ENCODE measurements around the gene SLC9A5.

Gene SLC9A5

DNA sequence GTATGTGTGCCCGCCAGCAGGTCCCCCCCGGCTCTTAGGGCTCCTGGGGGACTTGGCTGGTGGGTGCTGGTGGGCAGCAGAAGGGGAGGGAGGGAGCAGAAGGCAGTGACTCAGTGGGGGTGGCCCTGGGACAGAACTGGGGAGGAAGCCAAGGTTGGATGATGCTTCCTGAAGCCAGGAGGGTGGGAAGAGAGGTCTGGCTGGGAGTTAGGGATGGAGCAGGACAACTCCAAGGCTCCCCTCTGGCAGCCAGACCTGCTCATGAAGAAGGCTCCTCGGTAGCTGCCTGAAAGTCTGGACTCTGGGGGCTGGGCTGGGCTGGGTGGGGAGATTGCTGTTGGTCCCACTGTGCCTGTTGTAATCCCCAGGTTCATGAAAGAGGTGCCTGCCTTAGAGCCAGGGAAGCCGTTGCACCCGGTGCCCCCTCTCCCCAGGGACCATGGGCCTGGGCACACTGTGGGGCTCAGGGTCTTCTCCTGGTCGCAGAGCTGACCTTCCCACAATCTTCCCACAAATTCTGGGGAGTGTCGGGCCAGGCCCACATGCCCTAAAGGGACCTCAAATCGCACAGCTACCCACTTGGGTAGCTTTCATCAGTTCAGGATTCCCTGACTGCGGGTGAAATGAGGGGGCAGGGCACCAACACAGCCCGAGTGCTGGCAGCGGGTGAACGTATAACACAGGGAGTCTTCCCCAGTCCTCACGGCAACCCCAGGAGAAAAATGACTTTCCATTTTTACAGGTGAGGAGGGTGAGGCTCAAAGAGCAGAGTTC, 29.4 kb downstream of the SLC9A5 start:
- H3K36me3 Mint-ChIP-seq, result peaks cover 7% of the 10 kb centered on the region
- no peak for ATAC-seq
- H3K4me1 Mint-ChIP-seq, result peaks cover 10% of the 10 kb centered on the region
- no peaks in the 10 kb centered on the region for H3K27me3 Mint-ChIP-seq
- peak overlapping the region; percentile 70 for H3K4me3 Mint-ChIP-seq
- H3K9me3 Mint-ChIP-seq, result no peaks in the 10 kb centered on the region
- peak overlapping the region; percentile 68 for H3K27ac Mint-ChIP-seq

DNA sequence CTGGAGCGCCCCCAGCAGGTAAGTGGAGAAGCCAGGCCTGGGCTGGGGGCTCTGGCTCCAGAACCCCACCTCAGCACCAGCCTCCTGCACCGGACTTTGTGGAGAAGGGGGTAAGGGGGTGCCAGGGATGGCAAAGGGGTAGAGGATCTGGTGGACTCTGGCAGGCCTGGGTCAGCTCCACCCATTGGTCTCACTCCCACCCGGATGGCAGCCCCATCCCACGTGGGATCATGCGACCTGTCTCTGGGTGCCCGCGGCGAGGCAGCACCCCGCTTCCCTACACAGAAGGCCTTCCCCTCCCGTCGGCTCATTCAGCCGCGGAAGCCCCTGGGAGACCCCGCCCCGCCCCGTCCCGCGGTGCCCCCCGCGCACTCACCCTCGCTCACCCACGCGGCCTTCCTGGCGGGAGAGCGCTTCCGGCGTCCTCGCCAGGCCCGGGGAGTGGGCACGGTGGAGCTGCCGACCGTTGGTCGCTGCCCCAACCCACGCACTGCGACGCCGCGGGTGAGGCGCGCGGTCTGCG, 30.1 kb downstream of the SLC9A5 start:
- peak; percentile 65 for ATAC-seq
- Mint-ChIP-seq H3K9me3 (no peaks in the 10 kb centered on the region), H3K4me1 (peaks cover 10% of the 10 kb centered on the region), H3K4me3 (peak overlapping the region; percentile 70), H3K36me3 (peaks cover 7% of the 10 kb centered on the region), H3K27ac (peak overlapping the region; percentile 68), H3K27me3 (no peaks in the 10 kb centered on the region)

DNA sequence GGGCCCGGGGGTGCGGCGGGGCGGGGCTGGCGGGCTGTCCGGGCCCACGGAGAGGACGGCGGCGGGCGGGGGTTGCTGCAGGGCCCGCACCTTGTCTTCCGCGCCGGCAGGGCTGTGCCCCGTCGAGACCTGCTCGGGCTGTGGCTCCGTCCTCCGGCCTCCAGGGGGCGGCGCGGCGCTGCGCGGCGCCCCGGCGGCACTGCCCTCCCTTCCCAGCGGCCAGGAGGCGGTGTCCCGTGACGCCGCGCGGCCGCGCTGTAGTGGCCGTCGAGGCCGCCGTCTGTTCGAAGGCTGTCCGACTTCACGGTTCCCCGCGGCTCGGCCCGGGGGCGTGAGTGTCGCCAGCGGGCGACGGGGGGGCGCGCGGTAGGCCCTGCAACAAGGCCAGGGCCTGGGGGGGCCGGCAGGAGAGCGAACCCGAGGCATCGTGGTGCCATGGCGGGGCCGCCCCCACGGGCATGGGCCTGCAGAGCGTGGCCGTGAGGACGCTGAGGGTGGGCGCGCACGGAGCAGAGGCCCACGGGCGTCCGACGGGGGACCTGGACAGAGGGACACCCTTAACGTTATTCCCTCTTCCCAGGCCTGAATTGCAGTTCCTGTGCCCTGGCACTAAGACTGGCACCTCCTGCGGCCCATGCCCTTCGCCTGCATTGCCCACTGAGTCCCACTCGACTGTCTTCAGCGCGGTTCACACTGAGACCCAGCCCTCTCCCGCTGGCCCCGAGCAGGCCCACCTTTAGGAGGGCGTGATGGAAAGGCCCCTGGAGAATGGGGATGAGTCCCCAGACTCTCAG, 30.7 kb downstream of the SLC9A5 start, which contains the start of gene PLEKHG4:
Gene PLEKHG4 (plus strand): TSS at position 237 of the 794 bp plus-strand sequence. CDS start 513 bp downstream, at position 750.
- Mint-ChIP-seq H3K36me3 (peaks cover 7% of the 10 kb centered on the region), H3K4me1 (peaks cover 10% of the 10 kb centered on the region), H3K27me3 (no peaks in the 10 kb centered on the region), H3K27ac (peak within 1 kb of the TSS; percentile 68), H3K9me3 (no peaks in the 10 kb centered on the region), H3K4me3 (peak within 1 kb of the TSS; percentile 70)
- ATAC-seq, result peak; percentile 89

DNA sequence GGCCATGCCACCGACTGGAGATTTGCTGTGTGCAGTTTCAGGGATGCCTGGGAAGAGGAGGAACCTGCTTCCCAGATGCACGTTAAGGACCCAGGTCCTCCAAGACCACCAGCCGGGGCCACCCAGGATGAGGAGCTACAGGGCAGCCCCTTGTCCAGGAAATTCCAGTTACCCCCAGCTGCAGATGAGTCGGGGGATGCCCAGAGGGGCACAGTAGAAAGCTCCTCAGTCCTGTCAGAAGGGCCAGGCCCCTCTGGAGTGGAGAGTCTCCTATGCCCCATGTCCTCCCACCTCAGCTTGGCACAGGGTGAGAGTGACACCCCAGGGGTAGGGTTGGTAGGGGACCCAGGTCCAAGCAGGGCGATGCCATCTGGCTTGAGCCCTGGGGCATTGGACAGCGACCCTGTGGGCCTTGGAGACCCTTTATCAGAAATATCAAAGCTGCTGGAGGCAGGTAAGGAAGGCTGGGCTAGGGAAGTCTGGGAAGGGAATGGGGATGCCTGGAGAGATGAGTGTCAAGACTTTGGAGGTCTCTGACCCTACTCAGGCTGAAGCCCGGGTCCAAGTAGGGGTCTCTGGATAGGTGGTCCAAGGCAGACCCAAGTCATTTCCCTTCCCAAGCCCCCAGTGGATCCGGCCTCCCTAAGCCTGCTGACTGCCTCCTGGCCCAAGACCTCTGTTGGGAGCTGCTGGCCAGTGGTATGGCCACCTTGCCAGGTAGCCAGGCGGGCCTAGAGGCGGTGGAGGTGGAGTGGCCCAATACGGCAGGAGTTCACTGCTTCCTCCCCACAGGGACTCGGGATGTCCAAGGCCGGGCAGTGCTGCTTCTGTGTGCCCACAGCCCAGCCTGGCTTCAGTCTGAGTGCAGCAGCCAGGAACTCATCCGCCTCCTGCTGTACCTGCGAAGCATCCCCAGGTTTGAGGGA, 31.6 kb downstream of the SLC9A5 start:
- H3K36me3 Mint-ChIP-seq, result peaks cover 7% of the 10 kb centered on the region
- no peak overlapping the region for H3K27ac Mint-ChIP-seq
- no peak overlapping the region for H3K4me3 Mint-ChIP-seq
- peaks cover 10% of the 10 kb centered on the region for H3K4me1 Mint-ChIP-seq
- no peak for ATAC-seq
- H3K9me3 Mint-ChIP-seq, result no peaks in the 10 kb centered on the region
- no peaks in the 10 kb centered on the region for H3K27me3 Mint-ChIP-seq

DNA sequence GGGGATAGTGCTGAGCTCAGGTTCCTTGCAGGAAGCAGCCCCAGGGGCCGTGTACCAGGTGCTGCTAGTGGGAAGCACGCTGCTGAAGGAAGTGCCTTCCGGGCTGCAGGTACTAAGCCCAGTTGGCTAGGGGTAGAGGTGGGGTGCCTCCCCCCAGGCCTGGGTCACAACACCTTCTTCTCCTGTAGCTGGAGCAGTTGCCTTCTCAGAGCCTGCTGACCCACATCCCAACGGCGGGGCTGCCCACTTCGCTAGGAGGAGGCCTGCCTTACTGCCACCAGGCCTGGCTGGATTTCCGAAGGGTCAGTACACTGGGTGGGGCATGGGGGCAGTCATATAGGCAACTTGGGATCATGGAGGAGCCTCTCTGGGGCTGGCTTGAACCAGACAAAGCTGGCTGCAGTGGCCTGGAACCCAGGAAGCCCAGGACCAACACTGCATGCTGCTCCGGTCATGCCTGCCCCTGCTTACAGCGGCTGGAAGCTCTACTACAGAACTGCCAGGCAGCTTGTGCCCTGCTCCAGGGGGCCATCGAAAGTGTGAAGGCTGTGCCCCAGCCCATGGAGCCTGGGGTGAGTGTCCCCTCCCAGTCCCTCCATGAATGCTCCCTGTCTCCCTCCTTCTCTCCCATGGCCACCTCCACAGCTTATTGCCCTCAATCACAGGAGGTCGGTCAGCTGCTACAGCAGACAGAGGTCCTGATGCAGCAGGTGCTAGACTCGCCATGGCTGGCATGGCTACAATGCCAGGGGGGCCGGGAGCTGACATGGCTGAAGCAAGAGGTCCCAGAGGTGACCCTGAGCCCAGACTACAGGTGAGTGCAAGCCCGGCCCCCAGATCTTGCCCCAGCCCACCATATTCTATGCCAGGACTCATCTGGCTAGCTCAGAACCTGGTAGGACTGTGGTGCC, 33.0 kb downstream of the SLC9A5 start:
- Mint-ChIP-seq H3K27me3 (no peaks in the 10 kb centered on the region), H3K4me3 (no peak overlapping the region), H3K36me3 (peaks cover under 1% of the 10 kb centered on the region), H3K9me3 (no peaks in the 10 kb centered on the region), H3K27ac (no peak overlapping the region), H3K4me1 (peaks cover 10% of the 10 kb centered on the region)
- no peak for ATAC-seq

DNA sequence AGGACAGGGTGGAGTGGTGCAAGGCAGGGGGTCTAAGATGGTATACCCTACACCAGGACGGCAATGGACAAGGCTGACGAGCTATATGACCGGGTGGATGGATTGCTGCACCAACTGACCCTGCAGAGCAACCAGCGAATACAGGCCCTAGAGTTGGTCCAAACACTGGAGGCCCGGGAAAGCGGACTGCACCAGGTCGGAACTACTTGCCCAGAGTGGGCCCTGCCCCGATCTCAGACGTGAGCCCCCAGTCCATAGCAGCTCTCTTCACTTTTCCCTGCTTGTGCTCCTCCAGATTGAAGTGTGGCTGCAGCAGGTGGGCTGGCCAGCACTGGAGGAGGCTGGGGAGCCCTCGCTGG, 33.6 kb downstream of the SLC9A5 start:
- Mint-ChIP-seq H3K27ac (no peak overlapping the region), H3K36me3 (no peaks in the 10 kb centered on the region), H3K27me3 (no peaks in the 10 kb centered on the region), H3K4me3 (no peak overlapping the region), H3K4me1 (peaks cover 10% of the 10 kb centered on the region), H3K9me3 (no peaks in the 10 kb centered on the region)
- no peak for ATAC-seq

DNA sequence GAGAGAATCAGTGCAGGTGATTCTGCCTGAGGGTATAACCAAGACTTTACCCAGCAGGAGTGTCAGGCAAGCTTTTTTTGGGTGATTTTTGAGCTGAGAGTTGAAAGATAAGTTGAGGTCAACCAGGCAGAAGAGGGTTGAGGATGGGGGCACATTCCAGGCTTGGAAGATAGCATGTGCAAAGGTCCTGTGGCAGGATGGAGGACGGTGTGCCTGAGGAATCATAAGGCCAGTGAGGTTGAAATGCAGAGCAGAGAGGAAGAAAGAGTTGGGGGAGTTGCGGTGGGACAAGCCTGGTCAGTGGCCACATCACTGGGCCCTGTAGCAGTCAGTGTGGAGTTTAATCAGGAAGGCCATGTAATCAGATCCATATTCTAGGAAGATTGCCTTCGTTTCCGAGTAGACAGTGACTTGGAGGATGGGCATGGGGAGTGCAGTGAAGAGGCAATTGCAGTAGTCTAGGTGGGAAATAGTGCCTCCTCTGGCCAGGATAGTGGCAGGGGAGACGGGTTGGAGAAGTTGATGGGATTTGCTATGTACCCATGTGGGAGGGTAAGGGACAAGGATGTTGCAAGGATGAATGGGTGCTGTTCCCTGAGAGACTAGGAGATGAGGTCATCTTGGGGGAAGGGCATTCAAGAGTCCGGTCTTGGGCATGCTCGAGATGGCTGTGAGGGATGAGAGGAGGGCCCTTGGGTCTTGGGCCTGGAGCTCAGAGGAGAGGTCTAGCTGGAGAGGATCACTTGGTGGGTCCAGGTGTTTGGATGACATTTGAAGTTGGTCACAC, 34.5 kb downstream of the SLC9A5 start:
- H3K27me3 Mint-ChIP-seq, result no peaks in the 10 kb centered on the region
- no peaks in the 10 kb centered on the region for H3K9me3 Mint-ChIP-seq
- H3K4me3 Mint-ChIP-seq, result no peak overlapping the region
- no peak overlapping the region for H3K27ac Mint-ChIP-seq
- no peak for ATAC-seq
- peaks cover 4% of the 10 kb centered on the region for H3K4me1 Mint-ChIP-seq
- H3K36me3 Mint-ChIP-seq, result no peaks in the 10 kb centered on the region

DNA sequence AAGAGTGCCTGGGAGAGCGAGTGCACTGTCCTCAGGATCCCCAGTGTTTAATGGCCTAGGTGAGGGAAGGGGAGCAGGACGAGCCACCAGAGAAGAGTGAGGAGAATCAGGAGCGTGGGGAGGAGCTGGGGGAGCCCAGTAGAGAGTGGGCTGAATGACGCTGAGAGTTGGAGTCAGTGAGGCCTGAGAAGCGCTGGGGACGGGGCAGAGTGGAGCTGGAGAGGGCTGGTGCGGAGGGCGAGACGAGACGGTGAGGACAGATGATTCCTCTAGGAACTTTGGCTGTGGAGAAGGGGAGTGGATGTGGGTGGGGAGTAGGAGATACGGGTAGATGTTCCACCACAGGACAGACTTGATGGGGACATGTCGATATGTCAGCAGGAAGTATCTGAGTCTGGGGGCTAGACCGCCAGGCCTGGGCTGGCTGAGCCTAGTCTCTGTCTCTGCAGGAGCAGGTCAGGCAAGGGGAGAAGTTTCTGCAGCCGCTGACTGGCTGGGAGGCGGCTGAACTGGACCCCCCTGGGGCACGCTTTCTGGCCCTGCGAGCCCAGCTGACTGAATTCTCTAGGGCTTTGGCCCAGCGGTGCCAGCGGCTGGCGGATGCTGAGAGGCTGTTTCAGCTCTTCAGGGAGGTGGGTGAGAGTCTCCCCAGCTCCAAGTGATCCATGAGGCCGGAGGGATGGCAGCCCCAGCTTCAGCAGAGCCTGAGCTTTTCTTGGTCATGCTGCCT, 35.2 kb downstream of the SLC9A5 start:
- Mint-ChIP-seq H3K9me3 (no peaks in the 10 kb centered on the region), H3K4me1 (no peaks in the 10 kb centered on the region), H3K36me3 (no peaks in the 10 kb centered on the region), H3K27ac (no peak overlapping the region), H3K27me3 (no peaks in the 10 kb centered on the region), H3K4me3 (no peak overlapping the region)
- no peak for ATAC-seq

DNA sequence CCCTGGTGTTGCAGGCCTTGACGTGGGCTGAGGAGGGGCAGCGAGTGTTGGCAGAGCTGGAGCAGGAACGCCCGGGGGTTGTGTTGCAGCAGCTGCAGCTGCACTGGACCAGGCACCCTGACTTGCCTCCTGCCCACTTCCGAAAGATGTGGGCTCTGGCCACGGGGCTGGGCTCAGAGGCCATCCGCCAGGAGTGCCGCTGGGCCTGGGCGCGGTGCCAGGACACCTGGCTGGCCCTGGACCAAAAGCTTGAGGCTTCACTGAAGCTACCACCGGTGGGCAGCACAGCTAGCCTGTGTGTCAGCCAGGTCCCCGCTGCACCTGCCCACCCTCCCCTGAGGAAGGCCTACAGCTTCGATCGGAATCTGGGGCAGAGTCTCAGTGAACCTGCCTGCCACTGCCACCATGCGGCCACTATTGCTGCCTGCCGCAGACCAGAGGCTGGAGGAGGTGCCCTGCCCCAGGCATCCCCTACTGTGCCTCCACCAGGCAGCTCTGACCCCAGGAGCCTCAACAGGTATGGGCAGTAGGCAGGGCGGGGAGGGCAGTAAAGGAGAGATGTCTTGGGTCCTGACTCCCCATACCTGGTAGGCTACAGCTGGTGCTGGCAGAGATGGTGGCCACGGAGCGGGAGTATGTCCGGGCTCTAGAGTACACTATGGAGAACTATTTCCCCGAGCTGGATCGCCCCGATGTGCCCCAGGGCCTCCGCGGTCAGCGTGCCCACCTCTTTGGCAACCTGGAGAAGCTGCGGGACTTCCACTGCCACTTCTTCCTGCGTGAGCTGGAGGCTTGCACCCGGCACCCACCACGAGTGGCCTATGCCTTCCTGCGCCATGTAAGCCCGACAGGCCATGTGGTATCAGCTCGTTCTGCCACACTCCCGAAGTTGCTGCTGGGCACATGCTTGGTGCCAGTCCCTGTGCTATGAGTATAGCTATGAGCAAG, 36.2 kb downstream of the SLC9A5 start:
- no peaks in the 10 kb centered on the region for H3K27me3 Mint-ChIP-seq
- H3K27ac Mint-ChIP-seq, result no peak overlapping the region
- no peaks in the 10 kb centered on the region for H3K9me3 Mint-ChIP-seq
- no peaks in the 10 kb centered on the region for H3K36me3 Mint-ChIP-seq
- H3K4me1 Mint-ChIP-seq, result no peaks in the 10 kb centered on the region
- H3K4me3 Mint-ChIP-seq, result no peak overlapping the region
- ATAC-seq, result peak; percentile 4

DNA sequence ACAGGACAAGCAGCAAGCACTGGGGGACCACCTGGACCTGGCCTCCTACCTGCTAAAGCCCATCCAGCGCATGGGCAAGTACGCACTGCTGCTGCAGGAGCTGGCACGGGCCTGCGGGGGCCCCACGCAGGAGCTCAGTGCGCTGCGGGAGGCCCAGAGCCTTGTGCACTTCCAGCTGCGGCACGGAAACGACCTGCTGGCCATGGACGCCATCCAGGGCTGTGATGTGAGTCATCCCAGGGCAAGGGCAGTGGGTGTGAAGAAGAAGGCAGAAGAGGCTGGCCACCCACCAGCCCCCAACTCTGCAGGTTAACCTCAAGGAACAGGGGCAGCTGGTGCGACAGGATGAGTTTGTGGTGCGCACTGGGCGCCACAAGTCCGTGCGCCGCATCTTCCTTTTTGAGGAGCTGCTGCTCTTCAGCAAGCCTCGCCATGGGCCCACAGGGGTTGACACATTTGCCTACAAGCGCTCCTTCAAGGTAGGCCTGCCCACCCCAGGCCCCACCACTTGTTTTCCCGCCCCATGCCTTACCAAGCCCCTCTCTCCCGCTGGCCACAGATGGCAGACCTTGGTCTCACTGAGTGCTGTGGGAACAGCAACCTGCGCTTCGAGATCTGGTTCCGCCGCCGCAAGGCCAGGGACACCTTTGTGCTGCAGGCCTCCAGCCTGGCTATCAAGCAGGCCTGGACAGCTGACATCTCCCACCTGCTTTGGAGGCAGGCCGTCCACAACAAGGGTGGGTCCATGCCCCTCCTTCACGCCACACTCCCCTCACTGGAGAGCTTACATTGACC, 37.9 kb downstream of the SLC9A5 start:
- no peak for ATAC-seq
- no peaks in the 10 kb centered on the region for H3K4me1 Mint-ChIP-seq
- H3K27ac Mint-ChIP-seq, result no peak overlapping the region
- H3K9me3 Mint-ChIP-seq, result no peaks in the 10 kb centered on the region
- no peaks in the 10 kb centered on the region for H3K36me3 Mint-ChIP-seq
- H3K27me3 Mint-ChIP-seq, result no peaks in the 10 kb centered on the region
- H3K4me3 Mint-ChIP-seq, result no peak overlapping the region

DNA sequence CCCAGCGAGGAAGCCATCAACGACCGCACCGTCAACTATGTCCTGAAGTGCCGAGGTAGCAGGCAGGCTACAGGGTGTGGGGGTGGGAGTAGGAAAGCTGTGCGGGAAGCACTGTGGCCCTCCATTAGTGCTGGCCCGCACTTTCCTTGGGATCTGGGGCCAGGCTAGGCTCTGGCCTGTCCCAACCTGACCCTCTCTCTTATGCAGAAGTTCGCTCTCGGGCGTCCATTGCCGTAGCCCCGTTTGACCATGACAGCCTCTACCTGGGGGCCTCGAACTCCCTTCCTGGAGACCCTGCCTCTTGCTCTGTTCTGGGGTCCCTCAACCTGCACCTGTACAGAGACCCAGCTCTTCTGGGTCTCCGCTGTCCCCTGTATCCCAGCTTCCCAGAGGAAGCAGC, 39.2 kb downstream of the SLC9A5 start:
- no peak overlapping the region for H3K4me3 Mint-ChIP-seq
- no peaks in the 10 kb centered on the region for H3K9me3 Mint-ChIP-seq
- no peak overlapping the region for H3K27ac Mint-ChIP-seq
- no peaks in the 10 kb centered on the region for H3K36me3 Mint-ChIP-seq
- H3K27me3 Mint-ChIP-seq, result no peaks in the 10 kb centered on the region
- no peak for ATAC-seq
- H3K4me1 Mint-ChIP-seq, result no peaks in the 10 kb centered on the region

DNA sequence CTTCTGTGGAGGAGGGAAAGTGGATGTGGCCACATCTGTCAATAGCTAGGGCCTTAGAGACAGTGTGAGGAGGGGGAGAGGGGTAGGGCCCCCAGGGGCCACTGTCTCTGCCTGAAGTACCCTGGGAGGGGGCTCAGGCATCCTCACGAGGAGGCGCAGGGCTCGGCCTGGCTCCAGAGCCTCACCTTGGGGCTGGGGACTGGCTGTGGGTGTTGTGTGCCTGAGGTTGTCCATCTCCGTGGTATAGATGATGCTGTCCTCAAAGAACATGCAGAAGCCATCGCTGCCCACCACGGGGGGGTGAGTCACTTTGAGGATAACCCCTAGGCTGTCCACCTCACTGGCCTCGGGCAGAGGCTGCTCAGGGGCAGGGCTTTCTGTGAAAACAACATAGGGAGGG, 42.7 kb downstream of the SLC9A5 start:
- no peaks in the 10 kb centered on the region for H3K36me3 Mint-ChIP-seq
- no peak overlapping the region for H3K27ac Mint-ChIP-seq

More for the DNA sequence above, 42.7 kb downstream of the SLC9A5 start:
- no peak for ATAC-seq
- no peaks in the 10 kb centered on the region for H3K9me3 Mint-ChIP-seq
- H3K4me3 Mint-ChIP-seq, result no peak overlapping the region
- H3K4me1 Mint-ChIP-seq, result no peaks in the 10 kb centered on the region
- no peaks in the 10 kb centered on the region for H3K27me3 Mint-ChIP-seq

Measured in stimulated activated memory B cell treated with anti-CD40 and anti-IgM and Interleukin-4, amounts not matched to agents 10 μg/mL and 1 μg/mL and 100 μg/mL, for 72 hours (primary cell).